Stimulated activated CD8-positive, alpha-beta memory T cell treated with anti-CD3 and anti-CD28 coated beads, Interleukin-15, amount 100 ng/mL, for 24 hours (primary cell): ENCODE results near the gene VSTM2A.
"Not testable (repeated sequence)": the region's sequence is repeated elsewhere in the genome, so short reads cannot be mapped to it uniquely, and the experiment has no call there.

Experiments
- DNase-seq: peaks from one replicate; pipeline ENCODE4 v3.0.0-alpha.2; 2020; ENCODE audit warnings: low read depth

The VSTM2A gene, protein sequence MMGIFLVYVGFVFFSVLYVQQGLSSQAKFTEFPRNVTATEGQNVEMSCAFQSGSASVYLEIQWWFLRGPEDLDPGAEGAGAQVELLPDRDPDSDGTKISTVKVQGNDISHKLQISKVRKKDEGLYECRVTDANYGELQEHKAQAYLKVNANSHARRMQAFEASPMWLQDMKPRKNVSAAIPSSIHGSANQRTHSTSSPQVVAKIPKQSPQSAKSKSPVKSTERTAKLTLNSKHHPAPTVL

DNA sequence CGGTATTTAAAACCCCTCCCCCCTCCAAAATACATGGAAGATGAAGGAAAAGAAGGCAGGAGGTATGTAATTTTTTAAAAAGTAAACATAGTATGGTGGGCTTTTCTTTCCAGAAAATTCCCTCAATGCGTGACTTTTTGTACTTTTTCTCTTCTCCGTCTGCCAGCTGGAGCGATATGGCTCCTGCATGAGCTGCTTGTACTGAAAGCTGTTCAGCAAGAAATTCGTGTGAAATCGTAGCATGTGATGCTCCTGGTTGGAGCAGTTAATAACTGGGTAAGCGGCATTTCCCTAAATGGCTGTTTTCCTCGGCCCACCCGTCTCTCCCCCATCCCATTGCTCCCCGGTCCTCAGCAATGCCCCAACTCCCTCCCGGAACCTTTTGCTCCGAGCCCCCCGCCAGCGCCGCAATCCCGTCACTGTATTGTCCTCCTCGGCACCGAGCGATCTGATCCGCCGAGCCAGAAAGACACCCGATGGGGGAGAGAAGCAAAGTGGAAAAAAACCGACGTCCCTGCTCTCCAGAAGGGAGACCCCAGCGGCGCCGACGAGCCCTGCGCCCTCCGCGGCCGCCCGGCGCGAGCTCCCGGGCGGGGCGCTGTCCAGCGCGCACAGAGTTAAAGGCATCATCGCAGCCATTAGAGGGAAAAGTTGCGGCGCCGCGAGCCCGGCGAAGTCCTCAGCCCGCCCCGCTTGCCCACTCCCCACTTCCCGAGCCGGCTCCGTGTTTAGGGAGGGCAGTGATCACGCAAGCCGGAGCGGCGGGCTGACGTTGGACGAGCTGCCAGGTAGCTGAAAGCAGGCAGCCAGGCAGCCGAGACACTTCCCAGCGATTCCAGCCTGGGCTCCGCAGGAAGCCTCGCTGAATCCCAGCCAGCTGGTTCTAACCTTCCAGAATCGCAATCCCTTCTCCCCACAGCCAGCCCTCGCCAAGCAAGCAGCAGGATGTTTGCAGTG is at the start of gene VSTM2A:
TSS of gene VSTM2A (plus strand) at position 707 of the 957 bp plus-strand sequence. CDS start 356 bp downstream, outside the sequence.
- DNase-seq, result no peak

DNA sequence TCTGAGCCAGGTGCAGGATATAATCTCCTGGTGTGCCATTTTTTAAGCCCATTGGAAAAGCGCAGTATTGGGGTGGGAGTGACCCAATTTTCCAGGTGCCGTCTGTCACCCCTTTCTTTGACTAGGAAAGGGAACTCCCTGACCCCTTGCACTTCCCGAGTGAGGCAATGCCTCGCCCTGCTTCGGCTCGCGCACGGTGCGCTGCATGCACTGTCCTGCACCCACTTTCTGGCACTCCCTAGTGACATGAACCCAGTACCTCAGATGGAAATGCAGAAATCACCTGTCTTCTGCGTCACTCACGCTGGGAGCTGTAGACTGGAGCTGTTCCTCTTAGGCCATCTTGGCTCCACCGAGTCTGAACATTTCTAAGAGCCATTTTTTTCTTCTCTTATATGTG is 37.6 kb upstream of the VSTM2A start:
- not testable (repeated sequence) for DNase-seq

DNA sequence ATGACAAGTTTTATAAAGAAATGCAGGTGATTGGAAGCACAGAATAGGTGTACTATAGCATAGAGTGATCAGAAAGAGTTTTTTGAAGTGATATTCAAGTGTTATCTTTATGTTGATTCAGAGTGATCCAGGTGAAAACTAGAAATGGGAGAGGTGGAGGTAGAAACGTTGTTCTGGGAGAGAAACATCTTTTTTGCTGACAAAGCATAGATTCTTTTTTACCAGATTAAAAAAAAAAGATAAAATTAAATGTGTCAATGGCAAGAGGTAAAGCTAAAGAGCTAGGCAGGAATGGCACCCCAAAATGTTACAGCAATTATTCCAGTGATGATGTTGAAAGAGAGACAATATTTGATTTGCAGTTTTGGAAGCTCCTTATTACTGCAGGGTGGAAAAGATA is 12.6 kb upstream of the VSTM2A start:
- no peak for DNase-seq

DNA sequence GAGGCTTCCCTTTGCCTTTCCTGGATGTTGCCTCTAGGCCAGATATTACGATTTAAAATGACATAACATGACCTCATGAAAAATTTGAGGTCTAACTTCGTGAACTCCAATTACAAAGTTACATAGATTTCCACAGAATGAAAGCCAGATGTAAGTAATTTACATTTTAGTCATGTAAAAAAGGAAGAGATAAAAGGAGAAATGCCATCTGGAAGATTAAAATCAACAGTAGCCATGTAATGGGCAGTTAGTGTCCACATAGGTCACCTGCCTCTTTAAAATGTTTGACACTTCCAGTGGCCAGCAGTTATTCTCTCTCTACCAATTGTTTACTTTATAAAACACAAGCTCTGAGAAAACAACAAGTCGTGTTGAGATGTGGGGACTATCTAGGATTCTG is 4.1 kb upstream of the VSTM2A start:
- DNase-seq, result no peak

DNA sequence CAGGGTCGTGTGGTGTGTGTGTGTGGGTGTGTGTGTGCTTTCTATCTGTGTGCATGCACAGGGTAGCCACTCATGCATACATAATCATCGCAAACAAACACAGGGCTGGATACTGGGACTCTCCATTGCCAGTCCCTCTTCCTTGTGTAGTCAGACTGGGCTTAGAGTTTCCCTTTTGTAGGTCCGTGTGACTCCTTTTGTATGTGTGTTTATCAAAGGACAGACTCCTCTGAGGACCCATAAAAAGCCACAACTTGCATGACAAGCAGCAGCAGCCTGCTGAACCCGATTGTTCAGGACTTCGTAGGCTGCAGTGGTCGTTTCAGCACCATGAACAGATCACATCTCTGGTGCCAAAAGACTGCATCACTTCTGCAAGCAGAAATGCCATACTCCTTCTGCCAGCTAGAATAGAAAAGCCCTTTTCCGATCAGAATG is 895 bp downstream of the VSTM2A start:
- DNase-seq, result no peak

- DNase-seq, result no peak
These were observed 2.0 kb downstream of the VSTM2A start for GRCh38 chr7:54544149-54544526.

DNA sequence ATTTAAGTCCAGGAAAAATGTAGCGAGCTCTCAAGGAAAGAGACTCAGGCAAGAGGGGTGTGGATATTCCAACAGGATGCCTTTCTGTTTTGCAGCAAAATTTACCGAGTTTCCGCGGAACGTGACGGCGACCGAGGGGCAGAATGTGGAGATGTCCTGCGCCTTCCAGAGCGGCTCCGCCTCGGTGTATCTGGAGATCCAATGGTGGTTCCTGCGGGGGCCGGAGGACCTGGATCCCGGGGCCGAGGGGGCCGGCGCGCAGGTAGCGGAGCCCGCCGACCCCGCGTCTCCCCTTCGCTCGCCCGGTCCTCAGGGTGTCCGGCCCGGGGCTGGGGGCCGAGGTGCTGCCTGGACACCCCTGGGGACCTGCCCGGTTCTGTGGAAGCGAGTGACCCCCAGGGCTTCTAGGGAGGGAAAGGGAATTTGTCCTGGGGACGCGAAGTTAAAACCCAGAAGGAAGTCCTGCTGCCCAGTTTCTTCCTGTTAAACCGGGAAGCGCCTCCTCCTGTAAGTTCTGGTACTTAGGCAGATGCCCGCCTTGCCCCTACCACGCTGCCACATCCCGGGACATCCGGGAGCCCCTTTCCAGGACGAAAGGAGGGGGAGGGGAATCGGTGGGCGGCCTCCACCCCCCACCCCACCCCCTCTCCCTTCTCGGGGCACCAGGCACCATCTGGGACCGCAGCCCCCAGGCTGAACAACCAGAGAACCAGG is 2.5 kb downstream of the VSTM2A start:
- DNase-seq, result no peak

- no peak for DNase-seq
These were observed 3.0 kb downstream of the VSTM2A start for GRCh38 chr7:54545241-54545563.

DNA sequence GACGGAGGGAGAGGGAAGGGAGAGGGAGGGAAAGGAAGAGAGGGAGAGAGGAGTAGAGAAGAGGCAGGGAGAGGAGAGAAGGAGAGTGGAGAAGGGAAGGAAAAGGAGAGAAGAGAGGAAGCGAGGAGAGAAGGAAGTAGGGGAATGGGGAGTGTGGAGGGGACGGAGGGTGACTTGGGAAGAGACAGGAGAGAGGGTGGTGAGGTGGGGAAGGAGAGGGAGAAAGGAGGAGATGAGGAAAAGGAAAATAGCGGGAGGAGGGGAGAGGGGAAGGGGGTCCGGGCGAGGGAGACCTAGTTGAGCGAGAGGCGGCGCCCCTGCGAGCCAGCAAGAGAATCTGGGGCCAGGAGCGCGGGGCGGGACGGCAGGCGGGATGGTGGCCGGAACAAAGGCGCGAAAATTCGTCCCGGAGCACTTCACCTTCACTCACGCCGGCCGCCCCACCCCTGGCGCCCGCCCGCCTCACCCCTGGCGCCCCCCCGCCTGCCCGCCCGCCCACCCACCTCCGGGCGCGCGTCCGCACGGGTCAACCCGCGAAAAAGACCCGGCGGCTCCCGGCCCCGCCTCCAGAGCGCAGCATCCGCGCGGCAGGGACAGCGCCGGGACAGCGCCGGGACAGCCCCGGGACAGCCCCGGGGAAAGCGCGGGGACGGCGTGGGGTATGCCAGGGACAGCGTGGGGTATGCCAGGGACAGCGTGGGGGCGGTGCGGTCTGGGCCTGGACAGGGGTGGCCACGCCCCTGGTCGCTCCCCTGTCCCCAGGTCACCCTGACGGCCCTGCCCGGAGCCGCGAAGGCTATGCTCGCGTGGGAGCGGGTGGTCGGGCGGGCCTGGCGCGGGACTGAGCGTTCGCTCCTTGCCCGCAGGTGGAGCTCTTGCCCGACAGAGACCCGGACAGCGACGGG is 4.2 kb downstream of the VSTM2A start:
- no peak for DNase-seq

GRCh38 chr7:54546986-54547314 is 4.8 kb downstream of the VSTM2A start:
- DNase-seq, result no peak

DNA sequence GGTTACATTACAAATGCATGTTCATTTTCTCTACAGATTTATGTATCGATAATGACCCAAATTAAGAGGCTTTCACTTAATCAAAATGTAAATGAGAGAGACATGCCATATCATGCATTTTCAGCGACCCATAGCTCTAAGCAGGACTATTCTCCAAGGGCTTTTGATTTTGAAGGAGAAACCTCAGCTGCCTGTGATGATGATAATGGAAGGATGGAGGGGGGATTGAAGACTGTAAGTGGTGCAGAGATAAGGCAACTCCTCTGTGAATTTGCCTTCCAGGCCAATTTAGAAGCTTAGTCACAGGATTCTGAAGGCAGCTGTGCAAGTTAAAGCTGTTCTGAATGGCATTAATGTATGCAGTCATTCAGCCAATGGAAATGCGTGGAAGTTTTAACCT is 8.3 kb downstream of the VSTM2A start:
- no peak for DNase-seq

DNA sequence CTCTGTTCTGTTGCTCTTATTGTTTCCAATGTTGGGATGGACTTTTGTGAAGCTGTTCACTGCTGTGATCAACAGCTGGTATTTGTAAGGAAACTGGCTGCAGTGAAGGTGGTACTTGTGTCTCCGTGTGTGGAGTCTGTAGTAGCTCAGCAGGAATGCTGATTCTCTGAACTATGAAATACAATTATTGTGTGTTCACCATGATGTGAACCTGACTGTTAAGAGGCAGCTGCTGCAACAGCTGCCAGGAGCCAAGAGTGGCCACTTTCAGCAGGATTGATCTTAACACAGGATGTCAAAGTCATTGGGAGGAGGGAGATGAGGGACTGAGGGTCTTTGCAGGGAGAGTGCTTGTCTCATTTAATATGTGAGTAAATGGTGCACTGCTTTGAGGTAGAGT is 13.9 kb downstream of the VSTM2A start:
- no peak for DNase-seq

DNA sequence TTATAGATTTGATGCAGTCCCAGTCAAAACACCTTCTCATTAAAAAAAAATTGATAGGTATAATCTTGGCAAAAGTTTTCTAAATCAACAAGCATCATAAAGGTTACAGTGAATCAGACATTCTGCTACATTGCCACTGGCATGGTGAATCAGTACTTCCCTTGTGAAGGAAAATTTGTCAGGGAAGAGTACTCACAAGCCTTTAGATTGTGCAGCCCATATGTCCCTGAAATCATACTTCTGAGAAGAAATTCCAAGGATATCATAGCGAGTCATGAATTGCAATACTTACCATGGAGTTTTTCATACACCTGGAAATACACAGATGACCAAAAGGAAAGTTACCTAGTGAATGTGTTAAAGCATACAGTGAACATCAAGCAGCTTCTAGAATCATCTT is 17.2 kb downstream of the VSTM2A start:
- DNase-seq, result no peak

DNA sequence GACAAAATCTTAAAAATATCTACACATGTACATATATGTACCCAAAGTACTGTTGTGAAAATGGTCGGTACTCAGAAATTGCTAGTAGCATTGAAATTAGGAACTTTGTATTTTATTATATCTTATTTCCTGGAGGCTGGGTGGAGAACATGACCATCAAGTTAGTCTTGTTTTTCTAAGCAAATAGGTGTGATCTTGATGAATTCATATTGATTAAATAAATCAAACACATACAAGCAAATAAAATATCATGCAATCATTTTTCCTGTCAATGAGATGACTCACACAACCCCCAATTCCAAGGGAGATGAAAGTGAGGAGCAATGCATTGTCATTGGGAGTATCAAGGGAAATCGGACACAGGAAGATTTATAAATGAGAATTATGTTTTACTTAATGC is 18.0 kb downstream of the VSTM2A start:
- DNase-seq, result no peak

DNA sequence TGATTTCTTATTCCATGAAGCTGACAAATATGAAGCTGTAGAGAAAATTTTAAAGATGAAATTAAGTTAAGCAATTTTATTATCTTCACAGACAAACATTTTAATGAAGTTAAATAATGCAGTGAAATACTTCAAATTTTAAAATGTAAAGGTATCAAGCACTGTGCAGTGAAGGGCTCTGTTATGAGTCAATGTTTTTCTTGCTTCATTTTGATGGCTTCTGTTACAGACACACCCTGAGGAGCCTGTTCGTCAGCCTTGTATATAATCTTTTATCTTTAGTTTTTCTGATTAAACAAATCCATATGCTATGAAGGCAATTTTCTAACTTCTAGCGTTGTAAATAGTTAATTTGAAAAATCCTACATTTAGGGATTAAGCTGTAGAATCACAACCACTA is 18.5 kb downstream of the VSTM2A start:
- no peak for DNase-seq

DNA sequence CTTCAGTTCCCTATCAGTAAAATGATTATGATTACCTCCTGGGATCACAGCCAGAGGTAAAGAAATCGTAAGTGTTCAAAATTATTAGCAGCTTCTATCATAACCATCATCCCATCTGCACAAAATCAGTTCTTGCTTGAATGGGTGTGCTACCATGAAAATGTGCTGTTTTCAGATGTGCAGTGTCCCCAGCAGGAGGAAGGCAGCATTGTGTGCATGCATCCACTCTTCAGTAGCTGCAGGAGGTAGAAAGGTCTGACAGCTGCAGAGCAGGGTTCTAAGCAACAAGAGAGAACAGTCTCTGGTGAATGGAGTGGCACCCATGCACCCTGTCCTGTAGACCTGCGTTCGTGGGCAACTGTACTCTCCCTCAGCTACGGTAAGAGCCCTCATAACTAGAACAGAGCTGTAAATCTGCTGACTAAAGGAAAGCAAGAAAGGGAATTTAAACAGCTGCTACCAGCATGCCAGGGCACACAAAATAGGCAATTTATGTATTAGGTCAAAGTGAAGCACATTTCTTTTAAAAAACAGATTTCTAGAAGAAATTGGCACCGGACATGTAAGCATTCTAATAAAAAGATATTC is 21.2 kb downstream of the VSTM2A start:
- no peak for DNase-seq

DNA sequence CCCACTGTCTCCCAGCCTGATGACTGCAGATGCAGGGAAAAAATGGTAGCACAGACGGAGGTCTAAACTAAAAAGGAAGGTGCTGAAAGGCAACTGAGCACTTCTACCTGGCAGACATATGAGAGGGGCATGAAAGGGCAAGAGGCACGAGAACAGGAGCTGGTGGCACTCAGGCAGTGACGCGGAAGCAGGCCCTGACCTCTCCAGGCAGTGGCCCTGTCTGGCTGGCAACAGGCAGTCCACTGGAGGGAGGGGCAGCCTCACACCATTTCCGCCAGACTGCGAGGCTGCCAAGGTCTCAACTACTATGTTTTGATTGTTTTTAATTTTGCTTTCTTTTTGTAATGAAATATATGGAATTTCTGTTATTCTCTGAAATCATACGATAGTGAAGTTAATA is 23.3 kb downstream of the VSTM2A start:
- DNase-seq, result no peak

- no peak for DNase-seq
These were observed 39.3 kb downstream of the VSTM2A start for GRCh38 chr7:54581511-54581910.

DNA sequence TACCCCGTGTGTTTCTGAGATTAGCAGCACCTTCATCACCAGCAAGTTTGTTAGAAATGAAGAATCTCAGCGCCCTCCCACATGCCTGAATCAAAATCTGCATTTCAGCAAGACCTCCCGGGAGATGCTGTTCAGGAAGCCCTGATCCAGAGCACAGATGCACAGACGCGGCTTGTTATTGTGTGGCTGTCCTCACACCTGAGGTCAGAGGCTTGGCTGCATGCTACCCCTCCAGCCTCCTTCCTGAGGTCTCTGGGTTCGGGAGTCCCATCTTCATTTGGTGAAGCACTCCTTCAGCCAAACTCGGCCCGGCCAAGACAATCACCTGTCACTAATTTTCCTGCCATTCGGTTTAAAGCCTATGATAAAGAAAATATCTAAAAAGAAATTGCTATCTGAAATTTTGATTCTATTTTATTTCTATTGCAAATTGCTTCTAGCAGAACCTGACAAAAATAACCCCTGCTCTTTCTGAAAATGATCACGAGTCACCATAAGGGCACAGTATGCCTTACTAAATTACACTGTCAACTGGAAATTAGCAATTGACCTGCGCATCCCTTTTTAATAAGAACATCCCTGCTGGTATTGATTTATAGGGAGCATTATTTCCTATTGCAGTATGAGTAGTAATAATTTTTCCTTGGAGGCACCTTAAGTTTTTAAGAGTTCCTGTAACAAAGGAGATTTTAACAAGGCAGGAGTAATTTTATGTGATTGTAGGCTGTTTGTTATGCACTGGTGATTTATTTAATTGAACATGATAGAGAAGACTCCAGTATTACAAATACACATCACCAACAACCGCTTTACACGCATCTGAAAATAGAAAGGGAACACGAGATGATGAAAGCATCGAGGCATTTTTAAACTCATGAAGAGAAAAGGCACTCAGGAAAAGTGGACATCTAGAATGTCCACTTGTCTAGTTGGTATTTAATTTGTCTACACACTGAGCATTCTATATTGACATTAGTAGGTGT is 49.5 kb downstream of the VSTM2A start:
- DNase-seq, result no peak

DNA sequence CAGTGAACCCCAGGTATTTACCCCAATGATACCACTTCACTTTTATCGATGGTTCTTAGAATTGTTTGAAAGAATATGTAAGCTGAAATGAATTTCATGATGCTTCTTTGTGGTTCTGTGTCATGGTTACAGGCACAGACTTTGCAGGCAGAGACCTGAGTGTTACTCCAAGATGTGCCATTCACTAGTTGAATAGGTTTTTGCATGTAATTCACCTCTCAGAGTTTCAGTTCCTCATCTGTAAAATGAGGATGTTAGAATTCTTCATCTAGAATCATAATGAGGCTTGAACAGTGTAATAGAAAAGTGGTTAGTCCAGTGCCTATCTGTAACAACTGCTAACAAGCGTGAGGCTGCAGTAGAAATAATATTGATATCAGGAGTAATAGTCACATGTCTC is 54.6 kb downstream of the VSTM2A start:
- DNase-seq, result no peak
